SK-N-SH treated with all-trans-retinoic acid at 6 μM for 48 hours (cell line): ENCODE data around the gene PUSL1.

Experiments
- ATAC-seq: fragments of 200-7000 bp; cut with Tn5 transposase; 3 replicates; pipeline ENCODE4 v1.9.1; 2020; ENCODE audit warnings: mild to moderate bottlenecking, moderate library complexity
- ARNTL ChIP-seq: fragments of 450-650 bp; formaldehyde crosslinking; IDR thresholded peaks from 2 replicates; pipeline ENCODE4 v1.5.0; 2020; ENCODE audit warnings: low read depth, mild to moderate bottlenecking, moderate library complexity, borderline replicate concordance
- BACH2 ChIP-seq: fragments of 250-450 bp; sonication (Bioruptor Pico); IDR thresholded peaks from 2 replicates; pipeline ENCODE4 v1.9.0; 2021; ENCODE audit warnings: mild to moderate bottlenecking, borderline replicate concordance
- ESRRG ChIP-seq: fragments of 250-450 bp; sonication (Bioruptor Pico); IDR thresholded peaks from 2 replicates; pipeline ENCODE4 v1.6.1; 2021; ENCODE audit warnings: mild to moderate bottlenecking
- GLIS3 ChIP-seq: fragments of 250-450 bp; sonication (Bioruptor Pico); IDR thresholded peaks from 2 replicates; pipeline ENCODE4 v1.5.0; 2020; ENCODE audit warnings: mild to moderate bottlenecking, moderate library complexity
- ISL1 ChIP-seq: fragments of 250-450 bp; sonication (Bioruptor Pico); IDR thresholded peaks from 2 replicates; pipeline ENCODE4 v2.1.2; 2022; ENCODE audit warnings: mild to moderate bottlenecking, moderate library complexity
- OSR1 ChIP-seq: fragments of 250-450 bp; sonication (Bioruptor Pico); IDR thresholded peaks from 2 replicates; pipeline ENCODE4 v1.8.0; 2022; ENCODE audit warnings: moderate library complexity, mild to moderate bottlenecking, inconsistent platforms
- PPARA ChIP-seq: fragments of 250-450 bp; sonication (Bioruptor Pico); IDR thresholded peaks from 2 replicates; pipeline ENCODE4 v1.5.0; 2020; ENCODE audit warnings: mild to moderate bottlenecking, borderline replicate concordance
- RARB ChIP-seq: fragments of 250-450 bp; sonication (Bioruptor Pico); IDR thresholded peaks from 2 replicates; pipeline ENCODE4 v1.8.0; 2021; ENCODE audit warnings: mild to moderate bottlenecking, moderate library complexity
- TCF4 ChIP-seq: fragments of 250-450 bp; sonication (Bioruptor Pico); IDR thresholded peaks from 2 replicates; pipeline ENCODE4 v1.8.0; 2021; ENCODE audit warnings: mild to moderate bottlenecking, moderate library complexity, borderline replicate concordance
- ZC3H10 ChIP-seq: fragments of 250-450 bp; sonication (Bioruptor Pico); IDR thresholded peaks from 2 replicates; pipeline ENCODE4 v1.5.1; 2021; ENCODE audit warnings: mild to moderate bottlenecking, moderate library complexity
- ZFP3 ChIP-seq: fragments of 250-450 bp; sonication (Bioruptor Pico); IDR thresholded peaks from 2 replicates; pipeline ENCODE4 v1.5.0; 2020; ENCODE audit warnings: mild to moderate bottlenecking, moderate library complexity
- ZNF565 ChIP-seq: fragments of 450-650 bp; formaldehyde crosslinking; conservative IDR thresholded peaks from 2 replicates; pipeline ENCODE4 v1.5.0; 2020; ENCODE audit warnings: low read depth, mild to moderate bottlenecking, moderate library complexity
- ZNF8 ChIP-seq: fragments of 450-650 bp; formaldehyde crosslinking; IDR thresholded peaks from 2 replicates; pipeline ENCODE4 v1.5.0; 2020; ENCODE audit warnings: mild to moderate bottlenecking, moderate library complexity
- TF ChIP-seq, protein P1 (sequence below): fragments of 250-450 bp; sonication (Bioruptor Pico); IDR thresholded peaks from 2 replicates; pipeline ENCODE4 v1.8.0; 2020; ENCODE audit warnings: mild to moderate bottlenecking, moderate library complexity, borderline replicate concordance
- TF ChIP-seq, protein P2 (sequence below): fragments of 250-450 bp; sonication (Bioruptor Pico); IDR thresholded peaks from 2 replicates; pipeline ENCODE4 v1.5.1; 2021; ENCODE audit warnings: mild to moderate bottlenecking, moderate library complexity
- TF ChIP-seq, protein P3 (sequence below): fragments of 250-450 bp; sonication (Bioruptor Pico); IDR thresholded peaks from 2 replicates; pipeline ENCODE4 v1.5.0; 2020; ENCODE audit warnings: mild to moderate bottlenecking, moderate library complexity
- TF ChIP-seq, protein P4 (sequence below): fragments of 250-450 bp; sonication (Bioruptor Pico); IDR thresholded peaks from 2 replicates; pipeline ENCODE4 v1.8.0; 2021; ENCODE audit warnings: low read depth, mild to moderate bottlenecking, moderate library complexity, borderline replicate concordance

PUSL1 gene

DNA sequence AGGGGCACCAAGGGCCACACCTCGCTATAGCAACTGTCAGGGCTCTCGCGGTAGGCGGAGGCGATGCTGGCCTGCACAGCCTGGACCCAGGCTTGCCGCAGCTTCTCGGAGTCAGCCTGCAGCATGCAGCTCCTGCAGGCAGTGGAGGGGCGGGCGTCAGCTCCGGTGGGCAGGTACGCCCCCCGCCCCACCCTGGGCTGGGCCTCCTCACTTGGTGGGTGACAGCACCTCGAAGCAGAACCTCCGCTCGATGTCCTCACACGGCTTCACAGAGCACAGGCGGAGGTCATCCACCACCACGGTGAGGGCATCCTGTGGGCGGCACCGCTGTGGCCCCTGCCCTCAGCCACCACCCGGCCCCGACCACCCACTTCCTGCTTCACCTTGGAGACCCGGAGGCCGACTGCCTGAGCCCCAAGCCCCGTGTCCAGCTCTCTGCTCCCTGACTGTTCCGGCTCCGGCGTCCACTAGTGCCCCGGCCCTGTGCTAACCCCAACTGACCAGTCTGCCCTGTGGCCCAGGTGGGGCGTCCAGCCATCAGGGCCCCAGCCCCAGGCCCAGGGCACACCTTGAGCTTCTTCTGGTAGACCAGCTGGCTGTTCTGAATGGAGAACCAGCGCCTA is 10.5 kb upstream of the PUSL1 start:
- TF ChIP-seq GLIS3 (CRISPR knock-in tag) (no peak), ZFP3 (CRISPR knock-in tag) (no peak), PPARA (CRISPR knock-in tag) (no peak), TCF4 (no peak), ISL1 (no peak), BACH2 (CRISPR knock-in tag) (no peak)
- TF ChIP-seq, protein P1, sequence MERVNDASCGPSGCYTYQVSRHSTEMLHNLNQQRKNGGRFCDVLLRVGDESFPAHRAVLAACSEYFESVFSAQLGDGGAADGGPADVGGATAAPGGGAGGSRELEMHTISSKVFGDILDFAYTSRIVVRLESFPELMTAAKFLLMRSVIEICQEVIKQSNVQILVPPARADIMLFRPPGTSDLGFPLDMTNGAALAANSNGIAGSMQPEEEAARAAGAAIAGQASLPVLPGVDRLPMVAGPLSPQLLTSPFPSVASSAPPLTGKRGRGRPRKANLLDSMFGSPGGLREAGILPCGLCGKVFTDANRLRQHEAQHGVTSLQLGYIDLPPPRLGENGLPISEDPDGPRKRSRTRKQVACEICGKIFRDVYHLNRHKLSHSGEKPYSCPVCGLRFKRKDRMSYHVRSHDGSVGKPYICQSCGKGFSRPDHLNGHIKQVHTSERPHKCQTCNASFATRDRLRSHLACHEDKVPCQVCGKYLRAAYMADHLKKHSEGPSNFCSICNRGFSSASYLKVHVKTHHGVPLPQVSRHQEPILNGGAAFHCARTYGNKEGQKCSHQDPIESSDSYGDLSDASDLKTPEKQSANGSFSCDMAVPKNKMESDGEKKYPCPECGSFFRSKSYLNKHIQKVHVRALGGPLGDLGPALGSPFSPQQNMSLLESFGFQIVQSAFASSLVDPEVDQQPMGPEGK = no peak
- TF ChIP-seq, protein P2, sequence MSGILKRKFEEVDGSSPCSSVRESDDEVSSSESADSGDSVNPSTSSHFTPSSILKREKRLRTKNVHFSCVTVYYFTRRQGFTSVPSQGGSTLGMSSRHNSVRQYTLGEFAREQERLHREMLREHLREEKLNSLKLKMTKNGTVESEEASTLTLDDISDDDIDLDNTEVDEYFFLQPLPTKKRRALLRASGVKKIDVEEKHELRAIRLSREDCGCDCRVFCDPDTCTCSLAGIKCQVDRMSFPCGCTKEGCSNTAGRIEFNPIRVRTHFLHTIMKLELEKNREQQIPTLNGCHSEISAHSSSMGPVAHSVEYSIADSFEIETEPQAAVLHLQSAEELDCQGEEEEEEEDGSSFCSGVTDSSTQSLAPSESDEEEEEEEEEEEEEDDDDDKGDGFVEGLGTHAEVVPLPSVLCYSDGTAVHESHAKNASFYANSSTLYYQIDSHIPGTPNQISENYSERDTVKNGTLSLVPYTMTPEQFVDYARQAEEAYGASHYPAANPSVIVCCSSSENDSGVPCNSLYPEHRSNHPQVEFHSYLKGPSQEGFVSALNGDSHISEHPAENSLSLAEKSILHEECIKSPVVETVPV (CRISPR knock-in tag) = no peak
- no peak for ATAC-seq

DNA sequence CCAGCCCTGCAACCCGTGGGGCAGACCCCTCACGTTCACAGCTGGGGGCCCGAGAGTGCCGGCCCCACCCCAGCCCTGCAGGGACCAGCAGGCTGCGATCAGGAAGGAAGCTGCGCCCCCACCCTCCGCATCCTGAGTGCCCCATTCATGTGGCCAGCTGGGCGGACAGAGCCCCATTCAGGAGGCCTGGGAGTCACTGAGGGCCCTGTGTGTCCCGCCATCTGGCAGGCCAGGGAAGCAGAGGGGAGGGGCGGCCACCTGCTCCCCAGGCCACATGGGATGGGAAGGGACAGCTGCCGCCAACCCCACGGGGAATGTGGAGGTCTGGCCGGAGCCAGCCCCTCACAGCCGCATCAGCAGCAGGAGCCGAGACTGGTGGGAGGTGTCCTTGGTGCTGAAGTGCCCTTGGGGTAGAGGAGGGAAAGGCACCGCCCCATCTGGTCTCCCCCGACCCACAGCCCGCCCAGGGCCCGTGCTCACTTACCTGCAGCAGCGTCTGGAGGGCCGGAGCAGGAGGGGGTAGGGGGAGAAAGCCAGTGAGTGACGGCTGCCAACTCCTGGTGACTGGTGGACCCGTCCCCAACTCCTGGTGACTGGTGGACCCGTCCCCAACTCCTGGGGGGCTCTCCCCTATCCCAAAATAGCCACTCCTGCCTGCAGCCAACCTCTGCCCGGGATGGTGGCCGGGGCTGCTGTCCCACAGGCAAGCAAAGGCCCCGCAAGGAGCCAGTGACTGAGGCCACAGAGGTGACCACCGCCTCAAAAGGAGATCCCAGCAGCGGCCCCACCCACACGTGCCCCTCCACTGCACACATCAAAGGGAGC is 9.3 kb upstream of the PUSL1 start:
- ATAC-seq = 0 out of 3 replicates have a peak, but pooled peaks have one; percentile 11

DNA sequence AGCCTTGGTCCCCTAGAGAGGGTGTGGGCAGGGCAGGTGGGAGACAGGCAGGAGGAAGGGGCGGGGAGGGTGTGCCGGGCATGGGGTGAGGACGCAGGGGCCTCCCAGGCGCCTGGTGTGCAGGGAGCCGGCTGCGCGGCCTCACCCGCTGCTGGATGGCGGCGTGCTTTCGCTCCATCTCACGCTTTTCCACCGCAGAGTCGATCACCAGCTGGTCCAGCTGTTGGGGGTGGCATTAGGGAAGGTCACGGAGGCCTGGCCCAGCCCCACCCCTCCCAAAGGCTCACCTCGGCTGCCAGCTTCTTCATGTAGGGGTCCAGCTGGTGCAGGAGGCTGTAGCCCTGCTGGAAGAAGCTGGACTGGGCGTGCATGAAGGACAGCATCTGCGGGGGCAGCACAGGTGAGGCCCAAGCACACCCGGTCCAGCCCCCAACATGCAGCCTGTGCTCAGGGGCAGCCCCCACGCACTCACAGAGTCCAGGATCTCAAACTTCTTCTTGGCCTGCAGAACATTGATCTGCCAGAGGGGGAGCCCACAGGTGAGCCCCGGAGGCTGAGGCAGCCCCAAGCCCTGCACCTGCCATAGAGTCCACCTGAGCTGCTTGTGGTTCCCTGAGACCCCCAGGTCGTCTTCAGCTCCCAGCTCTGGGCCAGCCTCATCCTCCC is 8.6 kb upstream of the PUSL1 start:
- no peak for ATAC-seq
- TF ChIP-seq, protein P3, sequence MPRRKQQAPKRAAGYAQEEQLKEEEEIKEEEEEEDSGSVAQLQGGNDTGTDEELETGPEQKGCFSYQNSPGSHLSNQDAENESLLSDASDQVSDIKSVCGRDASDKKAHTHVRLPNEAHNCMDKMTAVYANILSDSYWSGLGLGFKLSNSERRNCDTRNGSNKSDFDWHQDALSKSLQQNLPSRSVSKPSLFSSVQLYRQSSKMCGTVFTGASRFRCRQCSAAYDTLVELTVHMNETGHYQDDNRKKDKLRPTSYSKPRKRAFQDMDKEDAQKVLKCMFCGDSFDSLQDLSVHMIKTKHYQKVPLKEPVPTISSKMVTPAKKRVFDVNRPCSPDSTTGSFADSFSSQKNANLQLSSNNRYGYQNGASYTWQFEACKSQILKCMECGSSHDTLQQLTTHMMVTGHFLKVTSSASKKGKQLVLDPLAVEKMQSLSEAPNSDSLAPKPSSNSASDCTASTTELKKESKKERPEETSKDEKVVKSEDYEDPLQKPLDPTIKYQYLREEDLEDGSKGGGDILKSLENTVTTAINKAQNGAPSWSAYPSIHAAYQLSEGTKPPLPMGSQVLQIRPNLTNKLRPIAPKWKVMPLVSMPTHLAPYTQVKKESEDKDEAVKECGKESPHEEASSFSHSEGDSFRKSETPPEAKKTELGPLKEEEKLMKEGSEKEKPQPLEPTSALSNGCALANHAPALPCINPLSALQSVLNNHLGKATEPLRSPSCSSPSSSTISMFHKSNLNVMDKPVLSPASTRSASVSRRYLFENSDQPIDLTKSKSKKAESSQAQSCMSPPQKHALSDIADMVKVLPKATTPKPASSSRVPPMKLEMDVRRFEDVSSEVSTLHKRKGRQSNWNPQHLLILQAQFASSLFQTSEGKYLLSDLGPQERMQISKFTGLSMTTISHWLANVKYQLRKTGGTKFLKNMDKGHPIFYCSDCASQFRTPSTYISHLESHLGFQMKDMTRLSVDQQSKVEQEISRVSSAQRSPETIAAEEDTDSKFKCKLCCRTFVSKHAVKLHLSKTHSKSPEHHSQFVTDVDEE (CRISPR knock-in tag) = no peak
- TF ChIP-seq ISL1 (no peak), PPARA (CRISPR knock-in tag) (no peak), BACH2 (CRISPR knock-in tag) (no peak), RARB (no peak), ESRRG (CRISPR knock-in tag) (no peak), ZNF565 (CRISPR knock-in tag) (no peak), ZNF8 (no peak), ARNTL (CRISPR knock-in tag) (no peak), ZC3H10 (no peak), OSR1 (CRISPR knock-in tag) (no peak), GLIS3 (CRISPR knock-in tag) (no peak), ZFP3 (CRISPR knock-in tag) (no peak)
- TF ChIP-seq, protein P1 = no peak
- TF ChIP-seq, protein P4, sequence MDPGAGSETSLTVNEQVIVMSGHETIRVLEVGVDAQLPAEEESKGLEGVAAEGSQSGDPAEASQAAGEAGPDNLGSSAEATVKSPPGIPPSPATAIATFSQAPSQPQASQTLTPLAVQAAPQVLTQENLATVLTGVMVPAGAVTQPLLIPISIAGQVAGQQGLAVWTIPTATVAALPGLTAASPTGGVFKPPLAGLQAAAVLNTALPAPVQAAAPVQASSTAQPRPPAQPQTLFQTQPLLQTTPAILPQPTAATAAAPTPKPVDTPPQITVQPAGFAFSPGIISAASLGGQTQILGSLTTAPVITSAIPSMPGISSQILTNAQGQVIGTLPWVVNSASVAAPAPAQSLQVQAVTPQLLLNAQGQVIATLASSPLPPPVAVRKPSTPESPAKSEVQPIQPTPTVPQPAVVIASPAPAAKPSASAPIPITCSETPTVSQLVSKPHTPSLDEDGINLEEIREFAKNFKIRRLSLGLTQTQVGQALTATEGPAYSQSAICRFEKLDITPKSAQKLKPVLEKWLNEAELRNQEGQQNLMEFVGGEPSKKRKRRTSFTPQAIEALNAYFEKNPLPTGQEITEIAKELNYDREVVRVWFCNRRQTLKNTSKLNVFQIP = no peak

More for the DNA sequence above, 9.3 kb upstream of the PUSL1 start:
- no peak for TF ChIP-seq RARB
- TF ChIP-seq PPARA (CRISPR knock-in tag) = no peak
- TF ChIP-seq, protein P3 (CRISPR knock-in tag) = no peak
- TF ChIP-seq ISL1 = no peak
- TF ChIP-seq BACH2 (CRISPR knock-in tag) = no peak
